ENCODE data around the gene PARD3B. TPM values are rescaled to one million over a fixed set of nuclear protein-coding genes. Genes with fewer than 3 reads are reported as not detected.

PARD3B gene
- total RNA-seq, 1 donor from 2014 or later = 0.96 TPM

- intact Hi-C loops (cut with micrococcal nuclease) = no loop called here
Observed at GRCh38 chr2:205570648-205571047, 1025.4 kb downstream of the PARD3B start.

DNA sequence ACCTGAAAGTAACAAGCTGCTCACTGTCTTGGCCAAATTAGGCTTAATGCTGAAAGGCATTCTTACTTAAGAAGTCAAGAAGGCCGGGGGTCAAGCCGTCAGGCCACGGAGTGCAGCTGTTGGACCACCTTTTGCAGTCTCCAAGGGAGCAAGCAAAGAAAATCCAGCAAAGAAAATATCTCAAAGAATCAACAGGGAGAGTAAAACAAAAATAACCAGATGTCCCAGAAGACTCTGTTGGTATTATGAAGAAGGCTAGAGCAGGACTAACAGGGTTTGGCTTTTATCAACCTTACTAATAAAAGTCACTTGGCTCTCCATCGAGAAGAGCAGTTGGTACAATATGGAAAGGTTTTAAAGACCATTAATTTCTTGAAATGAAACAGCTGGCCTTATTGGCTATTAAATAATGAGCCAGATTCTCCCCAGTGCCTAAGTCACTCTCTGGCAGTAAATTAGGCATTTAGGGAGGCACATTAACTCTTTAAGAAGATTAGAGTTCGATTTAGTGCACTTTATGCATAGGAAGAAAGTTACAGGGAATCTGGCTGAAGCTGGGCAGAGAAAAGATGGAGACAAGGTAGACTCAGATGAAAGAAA lies 1026.2 kb downstream of the PARD3B start:
- intact Hi-C loops (cut with micrococcal nuclease) = no loop called here

- intact Hi-C loops (cut with micrococcal nuclease) = no loop called here
Observed at GRCh38 chr2:205574001-205574400, 1028.7 kb downstream of the PARD3B start.

GRCh38 chr2:205579335-205579734 lies 1034.1 kb downstream of the PARD3B start:
- intact Hi-C loops (cut with micrococcal nuclease) = no loop called here

GRCh38 chr2:205580212-205580987 lies 1035.1 kb downstream of the PARD3B start:
- intact Hi-C loops (cut with micrococcal nuclease) = no loop called here

GRCh38 chr2:205582366-205582765 lies 1037.1 kb downstream of the PARD3B start:
- intact Hi-C loops (cut with micrococcal nuclease) = no loop called here

DNA sequence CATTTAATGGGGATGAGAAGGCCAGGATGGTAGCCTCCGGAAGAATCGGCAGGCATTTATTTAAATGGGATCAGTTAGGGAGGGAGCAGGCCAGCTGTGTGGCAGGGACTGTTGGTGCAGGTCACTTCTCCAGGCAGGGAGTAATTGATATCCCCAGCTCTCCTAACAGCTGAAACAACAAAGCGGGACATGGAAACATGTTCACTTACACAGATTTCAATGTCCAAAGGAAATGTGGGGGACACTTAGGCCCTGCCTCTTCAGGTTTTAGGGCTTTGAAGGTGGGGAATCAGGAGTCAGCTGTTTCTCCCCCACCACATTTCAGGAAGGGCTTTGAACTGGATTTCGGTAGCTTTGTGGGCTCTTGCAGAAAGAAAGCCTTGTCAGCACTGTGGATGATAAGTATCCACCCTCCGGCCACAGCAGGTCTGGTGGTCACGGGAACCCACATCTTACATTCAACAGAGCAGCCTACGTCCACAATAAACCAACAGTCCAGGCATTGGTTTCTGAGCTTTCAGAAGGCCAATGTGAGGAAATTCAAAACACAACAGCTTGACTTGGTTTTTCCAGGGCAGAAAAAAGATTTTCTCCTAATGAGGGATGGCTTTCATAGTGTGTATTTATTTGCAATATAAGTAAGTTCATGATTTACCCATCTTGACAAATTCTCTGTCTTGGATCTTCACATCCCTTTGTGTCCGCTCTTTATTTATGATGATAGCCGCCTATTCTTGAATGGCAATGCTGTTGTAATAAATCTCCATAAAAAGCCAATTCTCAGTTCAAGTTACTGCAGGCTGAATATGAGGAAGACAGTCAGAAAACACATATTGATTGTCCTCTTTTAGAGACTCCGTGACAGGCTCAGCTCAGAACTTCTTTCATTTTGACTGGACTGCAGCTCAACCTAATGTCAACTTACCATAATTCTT lies 1040.4 kb downstream of the PARD3B start:
- intact Hi-C loops (cut with micrococcal nuclease) = no loop called here

GRCh38 chr2:205586626-205587025 lies 1041.4 kb downstream of the PARD3B start:
- intact Hi-C loops (cut with micrococcal nuclease) = no loop called here

- intact Hi-C loops (cut with micrococcal nuclease) = no loop called here
Observed at GRCh38 chr2:205589479-205589878, 1044.2 kb downstream of the PARD3B start.

DNA sequence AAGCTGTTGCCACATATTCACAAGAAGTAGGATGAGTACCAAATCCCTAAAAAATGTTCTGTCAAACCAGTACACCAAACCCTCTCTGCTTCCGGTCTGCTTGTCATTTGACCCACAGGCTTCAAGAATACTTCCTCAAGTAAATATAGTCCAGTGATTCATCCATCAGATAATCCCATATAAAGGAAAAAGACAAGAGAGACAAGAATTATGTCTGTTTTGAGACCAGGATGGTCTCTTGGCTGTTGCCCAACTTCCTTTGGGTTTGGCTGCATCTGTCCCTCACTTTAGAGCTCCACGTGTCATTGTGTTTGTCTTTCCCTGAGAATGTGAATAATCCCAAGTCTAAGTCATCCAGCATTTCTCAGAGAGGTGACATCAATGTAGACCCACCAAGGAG lies 1045.5 kb downstream of the PARD3B start:
- intact Hi-C loops (cut with micrococcal nuclease) = loop anchor here (10.0 kb wide), 1 partner anchor 176 kb away; no protein-coding TSS in a partner anchor

- intact Hi-C loops (cut with micrococcal nuclease) = loop anchor here (10.0 kb wide), 1 partner anchor 179 kb away; no protein-coding TSS in a partner anchor
Observed at GRCh38 chr2:205593891-205594290, 1048.6 kb downstream of the PARD3B start.

- intact Hi-C loops (cut with micrococcal nuclease) = loop anchor here (1.0 to 10.0 kb wide), 3 partner anchors 80 to 182 kb away; partner anchors contain the start of gene NRP2
Observed at GRCh38 chr2:205596581-205596980, 1051.3 kb downstream of the PARD3B start.

DNA sequence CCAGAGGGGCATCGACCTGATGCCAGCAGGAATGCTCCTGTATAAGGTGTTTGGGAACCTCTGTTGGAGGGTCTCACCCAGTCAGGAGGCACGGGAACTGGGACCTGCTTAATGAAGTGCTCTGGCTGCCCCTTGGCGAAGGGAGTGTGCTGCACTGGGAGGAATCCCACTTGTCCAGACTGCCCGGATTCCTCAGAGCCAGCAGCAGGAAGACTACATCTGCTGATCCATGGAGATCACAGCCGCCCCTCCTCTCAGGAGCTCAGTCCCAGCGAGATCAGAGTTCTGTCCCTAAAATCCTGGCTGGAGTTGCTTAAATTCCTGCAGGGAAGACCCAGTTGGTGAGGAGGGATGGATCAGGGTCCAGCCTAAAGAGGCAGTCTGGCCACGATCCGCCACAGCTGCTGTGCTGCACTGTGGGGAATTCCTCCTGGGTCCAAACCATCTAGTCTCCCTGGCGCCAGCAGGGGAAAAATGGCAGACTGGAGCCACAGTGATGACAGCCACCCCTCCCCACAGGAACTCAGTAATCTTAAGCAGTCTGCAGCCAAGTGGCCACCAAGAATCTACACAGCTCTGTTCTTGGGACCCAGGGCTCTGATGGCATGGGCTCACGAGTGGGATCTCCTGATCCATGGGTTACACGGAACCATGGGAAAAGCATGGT lies 1060.5 kb downstream of the PARD3B start:
- intact Hi-C loops (cut with micrococcal nuclease) = no loop called here

DNA sequence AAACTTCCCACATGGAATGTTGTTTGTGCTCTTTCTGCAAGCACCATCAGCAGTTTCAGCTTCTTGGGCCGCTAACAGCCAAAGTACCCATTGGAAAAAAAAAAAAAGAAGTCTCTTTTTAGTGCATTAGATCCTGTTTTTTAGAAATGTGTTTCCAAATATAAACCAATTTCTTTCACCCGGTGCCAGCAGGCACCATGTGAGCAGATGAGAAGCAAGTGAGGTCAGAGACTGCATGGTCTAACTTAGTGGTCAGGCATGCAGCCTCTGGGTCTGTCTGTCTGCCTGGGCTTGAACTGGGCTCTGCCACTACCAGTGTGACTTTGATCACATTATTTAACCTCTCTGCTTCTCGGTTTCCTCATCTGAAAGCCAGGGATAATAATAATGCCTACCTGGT lies 1061.9 kb downstream of the PARD3B start:
- intact Hi-C loops (cut with micrococcal nuclease) = no loop called here

DNA sequence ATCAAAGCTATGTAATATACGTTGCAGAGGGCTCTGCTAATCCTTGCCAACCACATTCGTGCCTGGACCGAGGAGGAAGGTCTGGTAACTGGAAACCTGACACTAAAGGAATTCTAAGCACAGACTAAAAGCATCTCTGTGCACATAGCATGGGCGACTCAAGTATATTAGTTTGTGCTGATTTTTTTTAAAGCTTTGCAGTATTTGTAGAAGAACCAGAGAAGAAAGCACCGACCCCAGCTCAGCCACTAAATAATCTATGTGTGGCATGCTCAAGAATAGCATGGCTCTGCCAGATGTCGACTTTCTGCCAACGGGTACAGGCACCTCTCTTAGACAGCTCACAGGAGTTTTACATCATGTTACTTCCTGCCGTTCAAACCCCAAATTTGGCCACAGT lies 1063.8 kb downstream of the PARD3B start:
- intact Hi-C loops (cut with micrococcal nuclease) = no loop called here

- intact Hi-C loops (cut with micrococcal nuclease) = no loop called here
Observed at GRCh38 chr2:205610437-205610836, 1065.2 kb downstream of the PARD3B start.

GRCh38 chr2:205612636-205613035 lies 1067.4 kb downstream of the PARD3B start:
- intact Hi-C loops (cut with micrococcal nuclease) = no loop called here

DNA sequence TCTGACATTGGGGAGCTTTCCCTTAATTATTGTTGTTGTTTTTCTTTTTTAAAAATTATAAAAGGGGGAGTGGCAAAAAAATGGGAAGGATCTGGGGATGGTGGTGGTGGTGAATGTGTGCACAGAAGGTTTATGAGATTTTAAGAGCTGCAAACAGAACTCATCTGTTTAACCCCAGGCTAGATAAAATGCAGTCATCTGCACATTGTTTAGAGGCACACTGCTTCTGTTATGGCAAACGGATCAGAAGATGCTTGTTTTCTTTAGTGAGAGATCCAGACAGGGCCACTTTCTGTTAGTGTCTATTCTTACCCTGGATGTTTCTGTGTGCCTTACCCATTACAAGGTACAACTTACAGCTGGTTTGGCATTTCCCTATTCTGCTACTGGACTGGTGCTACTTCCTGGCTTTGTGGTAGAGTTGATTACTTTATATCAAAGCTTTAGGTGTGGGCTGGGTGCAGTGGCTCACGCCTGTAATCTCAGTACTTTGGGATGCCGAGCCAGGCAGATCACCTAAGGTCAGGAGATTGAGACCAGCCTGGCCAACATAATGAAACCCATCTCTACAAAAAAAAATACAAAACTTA lies 1068.8 kb downstream of the PARD3B start:
- intact Hi-C loops (cut with micrococcal nuclease) = no loop called here

GRCh38 chr2:205614965-205615364 lies 1069.7 kb downstream of the PARD3B start:
- intact Hi-C loops (cut with micrococcal nuclease) = no loop called here

DNA sequence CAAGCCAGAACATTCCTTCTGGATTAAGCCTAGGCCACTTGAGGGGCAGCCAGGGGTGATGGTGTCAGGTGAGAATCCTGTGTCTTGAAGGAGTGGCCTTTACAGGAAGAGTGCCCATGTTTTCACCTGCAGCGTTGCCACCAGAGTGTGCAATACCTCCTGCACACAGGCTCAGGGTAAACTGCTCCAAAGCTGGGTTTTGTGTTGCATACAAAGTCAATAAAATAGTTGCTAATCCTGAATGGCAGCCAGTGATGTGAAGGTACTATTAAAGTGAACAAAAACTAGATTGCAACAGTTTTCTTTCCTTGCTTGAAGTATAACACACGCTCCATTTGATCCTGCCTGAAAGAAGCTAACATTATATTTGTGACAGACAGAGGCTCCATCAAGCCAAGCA lies 1072.6 kb downstream of the PARD3B start:
- intact Hi-C loops (cut with micrococcal nuclease) = no loop called here

DNA sequence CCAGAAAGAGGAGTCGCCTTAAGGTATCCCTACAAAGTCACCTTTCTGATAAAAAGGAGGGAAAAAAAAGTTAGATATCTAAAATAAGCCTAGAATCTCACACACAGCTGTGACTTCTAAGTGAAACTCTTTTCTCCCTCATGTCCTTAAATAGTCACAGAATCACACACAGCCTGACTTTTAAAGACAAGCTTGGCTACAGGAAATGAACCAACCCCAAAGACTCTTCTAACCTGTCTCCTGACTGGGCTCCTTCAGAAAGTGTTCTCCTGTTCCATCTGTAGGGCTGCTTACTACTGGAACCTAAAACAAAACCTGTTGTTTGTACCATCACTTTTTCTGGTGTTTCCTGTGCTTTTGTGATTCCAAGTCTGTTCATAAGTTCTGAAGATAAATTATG lies 1074.3 kb downstream of the PARD3B start:
- intact Hi-C loops (cut with micrococcal nuclease) = no loop called here

All from T-helper 1 cell treated with Interleukin-12 subunit alpha and Interleukin-12 subunit beta and Interleukin-4 antibody, amounts not matched to agents 30 ng/mL and 1 ng/mL, for 36 hours (primary cell).